ENCODE measurements around the gene UVRAG.

GRCh38 chr11:75966537-75967287, 151.7 kb downstream of the UVRAG start:
- TF ChIP-seq CTCF (IDR thresholded peaks at IDR 0.05) (no peak), POLR2AphosphoS5 (IDR thresholded peaks at IDR 0.05; ENCODE audit: low read depth, low read length) (no peak), TCF7L2 (IDR thresholded peaks at IDR 0.05; ENCODE audit: low read depth, low read length) (0 out of 2 replicates have a peak, but pooled peaks have one; percentile 33)
- TF ChIP-seq, protein P1, sequence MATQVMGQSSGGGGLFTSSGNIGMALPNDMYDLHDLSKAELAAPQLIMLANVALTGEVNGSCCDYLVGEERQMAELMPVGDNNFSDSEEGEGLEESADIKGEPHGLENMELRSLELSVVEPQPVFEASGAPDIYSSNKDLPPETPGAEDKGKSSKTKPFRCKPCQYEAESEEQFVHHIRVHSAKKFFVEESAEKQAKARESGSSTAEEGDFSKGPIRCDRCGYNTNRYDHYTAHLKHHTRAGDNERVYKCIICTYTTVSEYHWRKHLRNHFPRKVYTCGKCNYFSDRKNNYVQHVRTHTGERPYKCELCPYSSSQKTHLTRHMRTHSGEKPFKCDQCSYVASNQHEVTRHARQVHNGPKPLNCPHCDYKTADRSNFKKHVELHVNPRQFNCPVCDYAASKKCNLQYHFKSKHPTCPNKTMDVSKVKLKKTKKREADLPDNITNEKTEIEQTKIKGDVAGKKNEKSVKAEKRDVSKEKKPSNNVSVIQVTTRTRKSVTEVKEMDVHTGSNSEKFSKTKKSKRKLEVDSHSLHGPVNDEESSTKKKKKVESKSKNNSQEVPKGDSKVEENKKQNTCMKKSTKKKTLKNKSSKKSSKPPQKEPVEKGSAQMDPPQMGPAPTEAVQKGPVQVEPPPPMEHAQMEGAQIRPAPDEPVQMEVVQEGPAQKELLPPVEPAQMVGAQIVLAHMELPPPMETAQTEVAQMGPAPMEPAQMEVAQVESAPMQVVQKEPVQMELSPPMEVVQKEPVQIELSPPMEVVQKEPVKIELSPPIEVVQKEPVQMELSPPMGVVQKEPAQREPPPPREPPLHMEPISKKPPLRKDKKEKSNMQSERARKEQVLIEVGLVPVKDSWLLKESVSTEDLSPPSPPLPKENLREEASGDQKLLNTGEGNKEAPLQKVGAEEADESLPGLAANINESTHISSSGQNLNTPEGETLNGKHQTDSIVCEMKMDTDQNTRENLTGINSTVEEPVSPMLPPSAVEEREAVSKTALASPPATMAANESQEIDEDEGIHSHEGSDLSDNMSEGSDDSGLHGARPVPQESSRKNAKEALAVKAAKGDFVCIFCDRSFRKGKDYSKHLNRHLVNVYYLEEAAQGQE (IDR thresholded peaks at IDR 0.05; ENCODE audit: insufficient read depth in 1 of 2, low read depth in 2 of 2, low read length in 1 of 2) = no peak

Data from Panc1 (cell line).